NCI-H510A (cell line): ENCODE measurements around the gene PSMB3.

Experiments used
- DNase-seq: peaks from one replicate; lab custom pipeline; 2025; lab: John Stamatoyannopoulos, UW

Gene PSMB3

GRCh38 chr17:38733982-38734973, 18.3 kb upstream of the PSMB3 start:
- DNase-seq: no peak

- DNase-seq: no peak
These were observed 17.2 kb upstream of the PSMB3 start for GRCh38 chr17:38735161-38735997.

- no peak for DNase-seq
These were observed 14.4 kb upstream of the PSMB3 start for GRCh38 chr17:38738007-38738662.

- DNase-seq: no peak
These were observed 13.9 kb upstream of the PSMB3 start for GRCh38 chr17:38738686-38739085.

- no peak for DNase-seq
These were observed 13.2 kb upstream of the PSMB3 start for GRCh38 chr17:38739305-38739704.

GRCh38 chr17:38740044-38740443, 12.5 kb upstream of the PSMB3 start:
- no peak for DNase-seq

- no peak for DNase-seq
These were observed 11.7 kb upstream of the PSMB3 start for GRCh38 chr17:38740806-38741205.

- no peak for DNase-seq
These were observed 11.1 kb upstream of the PSMB3 start for GRCh38 chr17:38741461-38741860.

- DNase-seq: no peak
These were observed 10.6 kb upstream of the PSMB3 start for GRCh38 chr17:38741921-38742410.

GRCh38 chr17:38742411-38743308, 9.9 kb upstream of the PSMB3 start:
- DNase-seq: peak; percentile 61

GRCh38 chr17:38743556-38744171, 8.9 kb upstream of the PSMB3 start:
- peak; percentile 61 for DNase-seq

GRCh38 chr17:38745545-38745944, 7.0 kb upstream of the PSMB3 start:
- DNase-seq: peak; percentile 80

GRCh38 chr17:38746004-38746848, 6.3 kb upstream of the PSMB3 start:
- DNase-seq: no peak

GRCh38 chr17:38746849-38747462, 5.6 kb upstream of the PSMB3 start:
- no peak for DNase-seq

GRCh38 chr17:38747463-38748148, 4.9 kb upstream of the PSMB3 start:
- no peak for DNase-seq

GRCh38 chr17:38748149-38748891, 4.2 kb upstream of the PSMB3 start, which contains the start of gene PCGF2:
TSS of gene PCGF2 (minus strand) at chr17:38748336. CDS start at chr17:38740402, 7,934 bp downstream.
- peak; percentile 88 for DNase-seq

GRCh38 chr17:38748892-38749222, 3.7 kb upstream of the PSMB3 start:
- DNase-seq: no peak
